NCI-H524 treated with DMSO at 0.1 percent for 48 hours (cell line): Measurements from ENCODE around the gene NFYA.

Experiments
- DNase-seq: peaks from one replicate; lab custom pipeline; 2025; lab: John Stamatoyannopoulos, UW

Gene NFYA

DNA sequence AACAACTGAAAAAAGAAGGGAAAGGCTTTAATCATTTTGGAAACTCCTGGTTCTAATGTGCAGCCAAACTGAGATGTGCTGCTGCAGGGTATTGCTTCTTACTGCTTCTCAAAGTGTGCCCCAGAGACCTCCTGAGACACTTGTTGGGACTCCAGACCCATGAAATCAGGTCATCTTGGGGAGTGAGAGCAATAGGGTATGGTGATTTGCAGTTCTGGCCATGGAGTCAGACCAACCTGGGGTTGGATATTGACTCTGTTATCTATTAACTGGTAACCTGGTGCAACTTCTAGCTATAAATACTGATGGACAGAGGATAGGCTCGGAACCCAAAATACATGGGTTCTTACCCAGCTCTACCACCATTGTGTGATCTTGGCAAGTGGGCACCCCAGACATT lies 26.7 kb upstream of the NFYA start:
- no peak for DNase-seq

DNA sequence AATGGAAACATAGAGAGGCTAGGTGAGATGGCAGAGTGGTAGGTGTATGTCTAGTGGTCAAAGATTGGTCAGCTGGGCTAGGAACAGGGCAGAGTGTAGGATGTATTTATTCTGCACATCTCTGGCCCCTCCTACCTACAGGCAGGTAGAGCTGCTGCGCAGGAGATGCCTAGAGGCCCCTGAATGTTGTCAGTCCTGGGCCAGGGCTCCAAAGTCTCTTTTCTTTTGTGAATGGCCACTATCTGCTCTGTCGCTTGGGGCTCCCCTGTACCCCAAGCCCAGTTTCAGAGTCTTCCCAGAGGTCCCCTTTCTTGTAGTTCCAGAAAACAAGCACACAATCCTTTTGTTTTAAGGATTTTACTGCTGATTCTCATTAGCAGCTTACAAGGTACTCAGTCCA lies 25.5 kb upstream of the NFYA start:
- DNase-seq, result no peak

DNA sequence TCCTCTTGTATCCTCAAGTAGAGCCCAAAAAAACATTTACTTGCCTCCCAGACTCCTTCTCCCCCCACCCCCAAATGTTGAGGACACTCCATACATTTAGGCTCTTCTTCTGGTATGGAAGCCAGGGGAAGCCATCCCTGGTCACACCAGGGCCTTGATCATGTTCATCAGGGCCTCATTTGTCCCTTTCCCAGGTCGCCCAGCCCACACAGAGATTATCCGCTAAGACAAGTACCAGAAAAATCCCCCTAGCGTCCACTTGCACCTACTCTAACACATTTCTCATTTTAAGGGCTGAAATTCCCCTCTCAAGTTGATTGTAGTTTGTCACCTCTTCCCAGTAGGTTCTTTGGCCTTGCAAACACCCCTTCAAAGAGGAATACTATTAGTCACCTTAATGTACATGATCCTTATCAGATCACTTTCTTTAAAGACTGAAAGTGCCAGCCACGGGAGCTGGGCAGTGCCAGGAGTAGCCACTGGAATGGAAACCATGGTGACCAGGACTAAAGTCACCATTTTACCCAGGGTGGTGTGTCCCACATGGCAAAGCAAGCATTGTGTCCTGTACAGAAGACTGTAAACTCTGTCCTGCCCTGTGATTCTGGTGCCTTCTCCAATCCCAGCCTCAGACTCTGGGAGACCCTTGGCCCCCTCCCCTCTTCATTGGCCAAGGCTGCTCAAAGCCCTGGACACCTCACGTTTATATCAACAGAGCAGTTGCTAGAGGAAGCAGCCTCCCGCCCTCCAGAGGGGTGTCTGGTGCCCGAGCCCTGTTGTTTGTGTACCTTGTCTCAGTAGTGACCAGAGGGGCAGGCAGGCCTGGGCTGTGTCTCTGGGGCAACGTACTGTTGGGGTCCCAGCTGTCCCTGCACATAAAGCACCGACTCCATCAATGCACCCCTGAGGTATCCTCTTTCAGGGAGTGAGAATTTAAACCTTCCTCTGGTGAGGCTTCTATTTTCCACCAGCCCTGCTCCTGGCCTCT lies 24.7 kb upstream of the NFYA start:
- no peak for DNase-seq

DNA sequence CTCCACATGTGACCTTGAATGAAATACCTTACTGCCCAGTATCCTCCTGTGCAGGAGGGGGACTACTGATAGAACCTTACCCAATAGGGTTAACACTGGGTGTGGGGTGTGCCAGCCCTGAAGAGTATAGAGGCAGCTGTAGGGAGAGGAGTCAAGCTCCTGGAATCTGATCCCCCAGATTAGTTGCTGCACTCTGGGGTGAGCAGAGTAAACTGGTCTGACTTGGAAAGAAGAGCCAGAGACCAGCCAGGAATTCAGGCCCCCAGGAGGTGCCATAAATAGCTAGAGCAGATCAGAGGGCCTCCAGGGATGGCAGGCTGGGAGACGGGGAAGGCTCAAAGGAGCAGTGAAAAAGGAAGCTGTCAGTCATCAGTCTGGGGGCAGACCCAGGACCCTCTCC lies 23.3 kb upstream of the NFYA start:
- no peak for DNase-seq

DNA sequence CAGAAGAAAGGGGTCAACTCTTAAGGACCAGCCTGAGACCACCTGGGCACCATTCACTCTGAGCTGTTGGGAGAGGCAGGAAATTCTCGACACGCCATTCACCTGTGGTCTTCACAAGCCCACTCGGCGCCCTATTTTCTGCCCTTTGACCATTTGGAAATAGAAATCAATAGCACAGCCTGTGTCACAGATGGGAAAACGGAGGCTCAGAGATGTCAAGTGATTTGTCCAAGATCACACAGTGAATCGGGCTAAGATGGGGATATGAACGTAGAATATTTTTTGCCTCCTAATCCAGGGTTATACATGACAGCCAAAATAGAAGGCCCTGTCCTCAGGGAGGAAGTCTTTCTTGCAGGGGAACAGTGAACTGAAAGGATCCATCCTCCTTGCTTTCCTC lies 22.8 kb upstream of the NFYA start:
- DNase-seq, result no peak

DNA sequence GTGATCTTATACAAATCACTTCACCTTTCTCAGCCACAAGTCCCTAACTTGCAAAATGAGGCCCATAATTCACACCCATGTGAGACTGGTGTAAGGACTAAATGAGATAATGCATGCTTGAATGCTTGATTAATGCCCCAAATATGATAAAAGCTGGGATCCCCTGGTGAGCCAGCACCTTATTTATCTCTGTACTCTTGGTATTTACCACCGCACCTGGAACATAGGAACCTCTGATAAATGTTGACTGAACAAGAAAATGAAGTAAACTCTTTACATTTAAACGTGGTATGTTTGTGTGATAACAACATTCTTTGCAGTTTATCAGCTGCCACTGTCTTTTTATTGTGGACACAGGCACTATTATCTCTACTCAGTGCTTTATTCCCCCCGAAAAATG lies 22.2 kb upstream of the NFYA start:
- DNase-seq, result no peak

DNA sequence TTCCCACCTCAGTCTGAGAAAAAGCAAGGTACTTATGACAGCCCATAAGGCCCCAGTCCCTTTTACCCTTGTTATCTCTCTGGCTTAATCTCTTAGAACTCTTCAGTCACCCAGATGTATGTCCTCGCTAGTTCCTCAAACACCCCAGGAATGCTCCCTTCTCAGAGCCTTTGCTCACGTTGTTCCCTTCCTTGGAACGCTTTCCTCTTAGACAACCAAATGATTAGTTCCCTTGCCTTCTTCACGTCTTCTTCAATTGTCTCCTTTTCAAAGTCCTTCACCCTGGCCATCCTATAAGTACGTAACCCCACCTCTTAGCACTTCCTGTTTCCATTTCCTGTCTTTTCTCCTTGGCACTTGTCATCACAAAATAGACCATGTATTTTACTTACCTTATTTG lies 20.9 kb upstream of the NFYA start:
- DNase-seq, result no peak

DNA sequence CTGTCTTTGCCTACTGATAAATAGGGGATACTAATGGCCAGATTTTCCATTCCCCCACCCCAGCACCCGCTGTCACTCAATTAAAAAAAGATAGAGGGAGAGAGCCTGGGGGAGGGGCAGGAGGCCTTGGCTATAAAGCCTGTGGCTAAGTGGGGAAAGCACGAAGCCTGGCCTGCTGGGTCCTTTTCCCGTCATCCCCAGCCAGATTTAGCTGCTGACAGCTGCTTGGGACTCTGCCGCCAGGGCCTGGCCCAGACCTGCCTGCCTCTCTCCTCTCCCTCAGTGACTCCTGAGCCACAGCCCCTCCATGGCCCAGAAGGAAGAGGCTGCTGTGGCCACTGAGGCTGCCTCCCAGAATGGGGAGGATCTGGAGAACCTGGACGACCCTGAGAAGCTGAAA lies 19.7 kb upstream of the NFYA start, which contains the start of gene APOBEC2:
TSS of gene APOBEC2 (plus strand) at position 162 of the 400 bp plus-strand sequence. CDS start at position 308, 146 bp downstream.
- DNase-seq, result peak; percentile 23

DNA sequence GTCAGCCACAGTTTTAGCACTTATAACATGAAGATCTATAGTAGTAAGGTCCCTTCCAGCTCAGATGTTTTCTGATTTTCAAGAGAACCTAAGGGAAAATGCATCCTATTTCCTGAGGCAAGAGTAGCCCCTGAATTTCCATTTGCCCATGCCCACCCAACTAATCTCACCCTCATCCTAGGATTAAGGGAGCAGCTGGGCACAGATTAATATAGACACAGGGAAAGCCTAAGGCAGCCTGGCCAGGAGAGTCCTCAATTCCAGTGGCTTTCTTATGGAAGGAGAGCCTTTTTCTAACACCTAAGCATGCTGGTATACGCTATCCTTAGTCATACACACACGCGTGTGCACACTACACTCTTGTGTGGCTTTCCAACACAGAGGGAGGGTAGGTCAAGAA lies 18.3 kb upstream of the NFYA start:
- peak; percentile 40 for DNase-seq

DNA sequence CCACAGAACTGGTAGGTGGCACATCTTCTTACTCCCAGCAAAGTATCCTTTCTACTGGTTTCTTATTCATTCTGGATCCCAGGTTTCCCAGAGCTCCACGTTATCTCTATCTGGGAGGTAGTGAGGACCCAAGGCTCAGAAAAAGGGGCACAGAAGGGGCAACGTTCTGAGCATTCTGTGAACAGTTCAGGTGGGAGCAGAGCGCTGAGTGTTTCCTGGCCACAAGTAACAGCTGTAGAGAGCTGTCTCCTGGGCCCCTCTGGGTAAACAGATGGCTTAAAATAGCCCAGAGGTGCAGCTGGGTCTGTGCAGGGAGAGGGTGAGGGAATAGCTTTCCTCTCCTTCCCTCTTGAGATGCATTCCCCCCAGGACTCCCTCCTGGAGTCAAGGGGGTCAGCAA lies 17.6 kb upstream of the NFYA start:
- DNase-seq, result peak; percentile 76

DNA sequence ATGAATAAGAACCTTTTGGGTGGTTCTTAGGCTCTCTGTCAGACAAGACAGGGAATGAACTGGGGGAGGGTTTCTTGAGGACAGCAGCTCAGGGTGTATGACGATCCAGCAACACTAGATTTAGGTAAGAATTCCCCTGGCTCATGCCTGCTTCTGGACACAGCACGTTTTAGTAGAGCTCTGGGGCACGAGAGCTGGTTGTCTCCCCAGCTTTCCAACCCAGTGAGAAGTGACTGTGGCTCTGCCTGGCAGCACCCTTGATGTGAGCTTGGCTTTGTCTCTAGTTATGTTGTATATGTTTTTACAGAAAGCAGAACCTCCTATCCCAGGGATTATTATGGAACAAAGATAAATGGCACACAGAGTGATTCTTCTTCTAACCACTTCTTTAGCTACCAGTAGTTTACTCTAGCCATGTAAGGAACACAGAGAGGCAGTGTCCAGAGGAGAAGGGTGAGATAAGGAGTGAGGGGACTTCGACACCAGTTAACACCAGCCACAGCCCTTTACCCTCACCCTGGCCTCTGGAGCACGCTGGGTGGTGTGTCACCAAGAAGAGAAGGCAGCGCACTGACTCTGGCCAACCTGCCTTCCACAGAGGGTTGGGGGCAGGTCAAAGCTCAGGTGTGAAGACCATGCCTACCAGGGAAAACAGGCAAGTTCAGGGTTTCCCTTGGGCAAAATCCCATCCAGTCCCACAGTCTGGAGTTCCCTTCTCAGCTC lies 15.8 kb upstream of the NFYA start:
- no peak for DNase-seq

DNA sequence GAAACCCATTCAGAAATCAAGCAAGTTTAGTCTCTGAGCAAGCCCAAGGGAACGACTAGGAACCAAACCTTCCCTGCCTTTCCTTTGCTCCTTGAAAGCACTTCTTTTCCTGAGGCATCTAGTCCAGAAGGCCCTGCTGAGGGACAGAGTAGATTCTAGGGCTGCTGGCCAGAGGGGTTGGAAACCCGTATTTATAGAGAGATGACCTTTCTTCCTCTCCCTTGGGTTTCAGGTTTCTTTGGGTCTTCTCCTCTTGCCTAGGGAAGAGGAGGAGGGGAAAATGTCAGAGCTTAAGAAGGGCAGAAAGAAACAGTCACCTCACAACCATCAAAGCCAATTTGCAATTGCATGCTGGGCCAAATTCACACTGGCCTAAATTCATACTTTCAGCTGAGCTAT lies 14.0 kb upstream of the NFYA start:
- DNase-seq, result no peak

DNA sequence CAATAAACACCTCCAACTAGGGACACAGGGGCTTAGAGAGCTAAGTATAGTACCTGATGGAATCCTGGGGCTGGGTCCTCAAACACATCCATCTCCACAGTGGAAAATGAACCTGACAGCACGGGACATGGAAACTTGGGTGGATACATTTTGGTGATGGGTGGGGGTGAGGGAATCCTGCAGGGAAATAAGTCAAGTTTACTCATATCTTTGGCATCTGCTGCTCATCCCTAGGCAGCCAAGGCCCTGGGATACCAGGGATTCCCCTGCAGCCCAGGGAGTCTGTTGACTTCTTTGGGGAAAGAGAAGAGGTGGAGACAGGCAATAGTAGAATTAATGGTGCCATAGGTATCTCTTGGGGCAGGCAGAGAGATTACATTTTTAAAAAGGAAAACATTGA lies 13.2 kb upstream of the NFYA start:
- no peak for DNase-seq

DNA sequence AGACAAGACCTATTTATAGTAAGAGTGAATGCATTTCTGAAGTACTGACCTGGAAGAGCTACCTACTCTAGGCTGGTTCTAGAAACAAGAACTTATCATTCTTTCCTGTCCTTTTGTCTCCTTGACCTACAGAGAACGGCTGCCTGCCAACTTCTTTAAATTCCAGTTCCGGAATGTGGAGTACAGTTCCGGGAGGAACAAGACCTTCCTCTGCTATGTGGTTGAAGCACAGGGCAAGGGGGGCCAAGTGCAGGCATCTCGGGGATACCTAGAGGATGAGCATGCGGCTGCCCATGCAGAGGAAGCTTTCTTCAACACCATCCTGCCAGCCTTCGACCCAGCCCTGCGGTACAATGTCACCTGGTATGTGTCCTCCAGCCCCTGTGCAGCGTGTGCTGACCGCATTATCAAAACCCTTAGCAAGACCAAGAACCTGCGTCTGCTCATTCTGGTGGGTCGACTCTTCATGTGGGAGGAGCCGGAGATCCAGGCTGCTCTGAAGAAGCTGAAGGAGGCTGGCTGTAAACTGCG lies 11.5 kb upstream of the NFYA start:
- no peak for DNase-seq

DNA sequence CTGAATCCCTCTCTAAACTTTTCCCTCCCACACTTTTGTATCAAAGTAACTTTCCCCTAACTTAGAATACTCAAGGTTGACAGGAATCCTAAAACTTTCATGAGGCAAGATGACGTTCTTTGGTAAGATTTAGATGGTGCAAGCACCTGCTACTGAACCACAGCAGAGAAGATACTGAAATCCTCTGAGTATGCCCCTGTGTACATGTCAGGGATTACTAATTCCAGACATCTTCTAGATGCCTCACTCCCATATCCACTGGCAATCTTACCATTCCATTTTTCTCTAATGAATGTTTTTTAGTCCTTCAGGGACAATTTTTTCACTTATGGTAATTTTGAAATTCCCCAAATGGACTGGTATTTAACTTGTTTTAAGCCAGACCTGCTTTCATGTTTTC lies 10.7 kb upstream of the NFYA start:
- no peak for DNase-seq

DNA sequence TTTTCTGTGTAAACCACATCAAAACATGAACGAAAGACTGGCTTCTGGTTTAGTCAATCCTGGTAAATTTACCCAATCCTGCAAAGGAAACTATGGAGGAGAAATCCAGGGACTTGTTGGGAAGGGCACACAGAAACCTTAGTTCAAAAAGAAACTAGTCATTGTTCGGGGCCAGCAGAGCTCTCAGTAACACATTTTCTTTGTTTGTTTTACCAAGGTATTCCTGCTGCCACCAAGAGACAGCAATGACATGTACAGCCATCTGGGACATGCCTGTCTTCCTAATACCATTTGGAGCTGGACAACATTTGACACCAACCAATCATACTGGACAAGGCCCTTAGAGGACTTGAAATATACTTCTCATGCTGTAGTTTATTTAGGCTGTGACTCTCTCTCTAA lies 8.9 kb upstream of the NFYA start:
- DNase-seq, result no peak

DNA sequence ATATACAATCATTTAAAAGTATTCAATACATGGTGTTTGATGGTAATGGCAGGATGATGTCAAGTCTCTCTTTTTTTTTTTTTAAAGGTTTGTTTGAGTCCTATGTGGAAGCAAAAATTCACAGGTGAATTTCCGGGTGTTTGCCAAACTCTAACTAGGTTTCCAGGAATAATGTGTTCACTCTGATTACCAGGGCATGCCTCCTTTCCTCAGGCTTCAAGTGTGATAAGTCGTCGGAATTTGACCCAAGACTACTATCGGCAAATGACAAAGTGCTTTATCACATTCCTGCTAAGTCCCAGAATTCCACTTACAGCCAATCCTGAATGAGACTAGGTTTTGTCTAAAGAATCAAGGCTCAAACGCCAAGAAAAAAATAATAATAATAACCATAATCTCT lies 7.9 kb upstream of the NFYA start:
- DNase-seq, result no peak

DNA sequence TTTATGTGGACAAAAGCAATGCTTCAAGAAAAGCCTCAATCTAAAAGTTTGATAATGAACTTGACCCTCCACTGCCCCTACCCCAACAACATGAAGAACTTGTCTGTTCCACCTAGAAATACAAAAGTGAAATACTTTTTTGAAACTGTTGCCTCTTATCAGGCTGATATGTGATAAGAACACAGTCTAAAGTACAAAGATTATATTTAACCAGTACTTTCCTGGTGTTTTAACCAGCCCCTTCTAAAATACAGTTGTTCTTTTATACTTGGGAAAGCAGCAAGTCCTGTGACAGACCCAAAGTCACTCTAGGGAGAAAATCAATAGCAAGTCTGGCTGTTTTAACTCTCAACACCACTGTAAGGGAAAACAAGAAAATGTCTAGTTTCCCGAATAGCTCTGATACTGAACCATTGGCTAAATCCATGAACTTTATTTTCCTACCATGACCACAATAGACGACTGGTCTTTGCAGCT lies 7.2 kb upstream of the NFYA start:
- DNase-seq, result no peak

DNA sequence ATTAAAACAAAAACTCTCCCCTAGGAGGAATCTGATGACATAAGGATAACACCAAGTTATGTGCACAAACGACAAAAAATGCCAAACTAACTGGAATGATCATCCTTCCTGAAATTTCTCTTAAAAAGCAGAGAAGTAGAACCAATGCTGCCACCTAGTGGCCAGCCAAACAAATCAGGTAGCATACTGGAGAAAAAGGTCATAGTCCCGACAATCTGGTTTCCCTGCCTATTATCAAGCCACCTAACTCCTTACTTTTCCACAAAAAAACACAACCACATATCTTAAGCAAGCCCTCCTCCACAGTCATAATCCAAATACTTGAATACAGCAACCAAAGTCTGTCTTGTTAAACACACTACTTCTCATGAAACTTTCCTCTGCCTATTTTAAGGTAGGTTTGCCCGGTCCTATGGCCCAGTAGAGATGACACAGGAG lies 5.9 kb upstream of the NFYA start:
- DNase-seq, result no peak

DNA sequence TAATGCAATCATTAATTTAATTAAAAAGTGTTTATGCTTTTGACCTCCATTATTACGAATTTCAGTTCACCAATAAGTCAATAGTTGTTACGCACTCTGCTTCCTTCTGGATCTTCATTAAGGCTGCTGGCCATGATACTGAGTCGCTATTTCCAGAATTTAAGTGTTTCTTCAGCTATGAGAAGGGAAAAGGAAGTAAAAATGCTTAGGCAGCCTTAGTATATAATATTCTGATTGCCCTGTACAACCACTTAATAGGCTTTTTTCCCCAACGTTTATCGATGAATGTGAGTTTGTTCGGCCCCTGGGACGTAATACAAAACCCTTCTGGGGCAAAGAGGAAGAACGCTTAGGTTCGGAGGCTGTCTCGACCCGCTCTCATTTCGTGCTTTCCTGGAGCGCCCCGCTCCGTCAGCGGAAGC lies 1.3 kb upstream of the NFYA start:
- no peak for DNase-seq

DNA sequence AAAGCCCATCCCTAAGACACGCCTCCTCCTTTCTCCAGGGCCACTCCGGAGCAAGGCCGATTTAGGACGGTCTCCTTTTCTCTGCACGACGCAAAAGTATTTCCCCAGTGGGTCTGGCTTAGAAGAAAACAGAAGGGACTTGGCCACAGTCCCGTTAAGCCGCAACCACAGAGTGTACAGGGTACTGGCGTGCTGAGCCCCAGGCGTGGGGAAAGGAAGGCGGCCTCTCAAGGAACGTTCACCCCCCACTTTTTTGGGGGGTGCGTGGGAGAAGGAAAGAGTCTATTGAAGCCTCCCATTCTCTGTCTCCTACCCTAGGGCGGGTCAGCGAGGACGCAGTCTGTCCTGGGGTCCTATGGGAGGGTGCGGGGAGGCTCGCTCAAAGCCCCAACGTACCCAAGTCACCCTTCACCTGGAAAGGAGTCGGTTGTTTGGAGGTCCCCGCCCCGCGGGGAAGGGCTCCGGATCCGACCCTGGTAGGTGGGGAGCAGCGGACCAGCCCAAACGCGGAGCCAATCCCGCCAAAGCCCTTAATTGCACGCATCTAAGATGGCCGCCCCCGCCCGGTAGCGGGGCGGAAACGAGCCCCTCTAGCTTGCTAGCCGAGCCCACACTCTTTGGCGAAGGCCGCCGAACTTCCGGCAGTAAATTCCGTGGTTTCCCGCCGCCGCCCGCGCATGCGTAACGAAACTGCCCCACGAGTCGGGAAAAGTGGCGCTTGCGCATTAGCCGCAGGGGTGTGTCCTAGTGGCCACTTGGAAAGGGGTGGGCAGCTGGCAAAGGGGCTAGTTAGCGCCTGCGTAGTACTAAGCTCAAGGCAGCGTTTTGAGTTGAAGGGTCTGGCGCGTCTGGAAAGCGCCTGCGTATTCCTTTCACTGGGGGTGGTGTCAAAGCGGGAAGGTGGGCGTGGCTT lies 595 bp upstream of the NFYA start, which contains the start of gene OARD1:
TSS of gene OARD1 (minus strand) at position 434 of the 913 bp plus-strand sequence. CDS start 722 bp downstream, outside the sequence.
- peak; percentile 96 for DNase-seq
